Mesendoderm (in vitro differentiated cells): Measurements from ENCODE around the gene GSG1L.

Experiments
- DNase-seq: peaks from one replicate; pipeline ENCODE4 v3.0.0; 2013
- H2AK5ac ChIP-seq: 2 replicates; pipeline ENCODE4 v1.6.1; 2013; ENCODE audit warnings: low read length, inconsistent platforms
- H2BK120ac ChIP-seq: 2 replicates; pipeline ENCODE4 v1.6.1; 2013; ENCODE audit warnings: low read depth, mild to moderate bottlenecking, low read length, moderate library complexity, mixed read lengths
- H2BK15ac ChIP-seq: replicated peaks from 2 replicates; pipeline ENCODE4 v1.6.1; 2013; ENCODE audit warnings: low read depth, mild to moderate bottlenecking, moderate library complexity
- H2BK5ac ChIP-seq: 2 replicates; pipeline ENCODE4 v1.6.1; 2013; ENCODE audit warnings: low read length, inconsistent platforms
- H3K18ac ChIP-seq: 2 replicates; pipeline ENCODE4 v1.6.1; 2013; ENCODE audit warnings: mild to moderate bottlenecking, low read length, mixed read lengths
- H3K23ac ChIP-seq: one replicate; pipeline ENCODE4 v1.6.1; 2013; ENCODE audit warnings: low read length
- H3K27ac ChIP-seq: 2 replicates; pipeline ENCODE4 v1.5.1; 2013; ENCODE audit warnings: low read depth, mild to moderate bottlenecking, inconsistent platforms, low read length, moderate library complexity
- H3K27me3 ChIP-seq: 2 replicates; pipeline ENCODE4 v1.6.1; 2013; ENCODE audit warnings: low read length, control low read depth, mild to moderate bottlenecking, inconsistent platforms; ENCODE audit not compliant: insufficient read depth, poor library complexity
- H3K36me3 ChIP-seq: 2 replicates; pipeline ENCODE4 v1.6.1; 2013; ENCODE audit warnings: low read length, inconsistent platforms; ENCODE audit not compliant: control insufficient read depth, insufficient read depth
- H3K4ac ChIP-seq: one replicate; pipeline ENCODE4 v1.6.1; 2013; ENCODE audit warnings: low read depth, mild to moderate bottlenecking, low read length, moderate library complexity
- H3K4me1 ChIP-seq: 2 replicates; pipeline ENCODE4 v1.6.1; 2013; ENCODE audit warnings: low read depth, low read length, inconsistent platforms; ENCODE audit not compliant: control insufficient read depth
- H3K4me2 ChIP-seq: 2 replicates; pipeline ENCODE4 v1.6.1; 2013; ENCODE audit warnings: low read length
- H3K4me3 ChIP-seq: 2 replicates; pipeline ENCODE4 v1.5.1; 2013; ENCODE audit warnings: mild to moderate bottlenecking, low read length
- H3K56ac ChIP-seq: one replicate; pipeline ENCODE4 v1.6.1; 2013; ENCODE audit warnings: low read length
- H3K79me1 ChIP-seq: 2 replicates; pipeline ENCODE4 v1.6.1; 2013; ENCODE audit warnings: low read length, inconsistent platforms
- H3K79me2 ChIP-seq: 2 replicates; pipeline ENCODE4 v1.6.1; 2013; ENCODE audit warnings: mild to moderate bottlenecking, low read length; ENCODE audit not compliant: control insufficient read depth, insufficient read depth
- H3K9ac ChIP-seq: 2 replicates; pipeline ENCODE4 v1.6.1; 2013; ENCODE audit warnings: low read length, inconsistent platforms
- H4K5ac ChIP-seq: one replicate; pipeline ENCODE4 v1.6.1; 2013; ENCODE audit warnings: low read length
- H4K8ac ChIP-seq: one replicate; pipeline ENCODE4 v1.6.1; 2013; ENCODE audit warnings: low read depth, mild to moderate bottlenecking, control low read depth, low read length, moderate library complexity
- WGBS: extraction: QIAGEN DNeasy Blood & Tissue Kit; methylation state at CpG from one replicate; pipeline ENCODE4 v1.1.7; 2013; ENCODE audit warnings: low lambda C conversion rate, missing lambda C conversion rate; ENCODE audit not compliant: insufficient coverage; ENCODE audit errors: extremely low coverage; 5-methylcytosine and 5-hydroxymethylcytosine counted together

The GSG1L gene

GRCh38 chr16:28085389-28086171 lies 22.1 kb upstream of the GSG1L start:
- Histone ChIP-seq H3K56ac (no peak overlapping the region), H3K27ac (no peak overlapping the region), H4K5ac (no peak overlapping the region), H3K4me3 (no peak overlapping the region), H3K18ac (no peak overlapping the region), H2BK120ac (no peak overlapping the region), H3K79me2 (no peaks in the 10 kb centered on the region), H3K4ac (no peak overlapping the region), H2AK5ac (no peak overlapping the region), H3K36me3 (no peaks in the 10 kb centered on the region), H2BK15ac (no peak overlapping the region), H3K23ac (no peak overlapping the region), H4K8ac (no peak overlapping the region), H3K9ac (no peak overlapping the region), H3K4me1 (no peaks in the 10 kb centered on the region), H3K79me1 (no peaks in the 10 kb centered on the region), H2BK5ac (no peak overlapping the region), H3K27me3 (no peaks in the 10 kb centered on the region), H3K4me2 (no peak overlapping the region)
- no peak for DNase-seq
- no CpG with 5 or more reads among the region's 12 CpGs for WGBS

DNA sequence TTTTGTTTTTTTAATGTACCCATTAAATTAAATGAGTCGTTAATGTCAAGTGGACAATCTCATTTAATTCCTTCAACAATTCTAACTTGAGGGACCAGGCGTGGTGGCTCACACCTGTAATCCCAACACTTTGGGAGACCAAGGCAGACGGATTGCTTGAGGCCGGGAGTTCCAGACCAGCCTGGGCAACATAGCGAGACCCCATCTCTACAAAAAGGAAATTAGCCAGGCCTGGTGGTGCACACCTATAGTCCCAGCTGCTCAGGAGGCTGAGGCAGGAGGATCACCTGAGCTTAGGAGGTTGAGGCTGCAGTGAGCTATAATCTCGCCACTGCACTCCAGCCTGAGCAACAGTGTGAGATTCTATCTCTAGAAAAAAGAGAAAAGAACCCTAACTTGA lies 20.7 kb upstream of the GSG1L start:
- Histone ChIP-seq H3K27ac (no peak overlapping the region), H3K27me3 (no peaks in the 10 kb centered on the region), H3K9ac (no peak overlapping the region), H3K79me1 (no peaks in the 10 kb centered on the region), H3K23ac (no peak overlapping the region), H3K79me2 (no peaks in the 10 kb centered on the region), H3K36me3 (no peaks in the 10 kb centered on the region), H3K18ac (no peak overlapping the region), H3K56ac (no peak overlapping the region), H3K4me2 (no peak overlapping the region), H4K8ac (no peak overlapping the region), H2AK5ac (no peak overlapping the region), H3K4me3 (no peak overlapping the region), H2BK120ac (no peak overlapping the region), H4K5ac (no peak overlapping the region), H2BK15ac (no peak overlapping the region), H3K4ac (no peak overlapping the region), H3K4me1 (no peaks in the 10 kb centered on the region), H2BK5ac (no peak overlapping the region)
- no peak for DNase-seq
- WGBS = no CpG with 5 or more reads among the region's 6 CpGs

DNA sequence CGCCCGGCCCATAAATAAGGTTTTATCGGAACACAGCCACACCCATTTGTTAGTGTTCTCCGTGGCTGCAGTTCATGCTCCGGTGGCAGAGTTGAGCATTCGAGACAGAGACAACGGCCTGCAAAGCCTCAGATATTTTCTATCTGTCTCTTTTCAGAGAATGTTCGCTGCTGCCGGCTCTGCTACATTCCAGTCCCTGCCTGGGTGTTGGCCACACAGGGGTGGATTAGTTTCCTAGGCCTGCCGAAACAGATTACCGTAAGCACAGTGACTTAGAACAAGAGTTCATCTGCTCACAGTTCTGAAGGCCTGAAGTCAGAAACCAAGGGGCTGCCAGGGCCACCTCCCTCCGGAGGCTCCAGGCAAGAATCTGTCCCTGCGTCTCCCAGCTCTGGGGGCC lies 19.1 kb upstream of the GSG1L start:
- H3K18ac ChIP-seq = no peak overlapping the region
- H3K56ac ChIP-seq = no peak overlapping the region
- H3K36me3 ChIP-seq = no peaks in the 10 kb centered on the region
- no peaks in the 10 kb centered on the region for H3K4me1 ChIP-seq
- no peak overlapping the region for H2BK15ac ChIP-seq
- H3K27ac ChIP-seq = no peak overlapping the region
- DNase-seq = no peak
- H3K9ac ChIP-seq = no peak overlapping the region
- no peaks in the 10 kb centered on the region for H3K27me3 ChIP-seq
- H2BK120ac ChIP-seq = no peak overlapping the region
- H4K5ac ChIP-seq = no peak overlapping the region
- no peak overlapping the region for H4K8ac ChIP-seq
- H2BK5ac ChIP-seq = no peak overlapping the region
- no peak overlapping the region for H3K4ac ChIP-seq
- H3K4me3 ChIP-seq = no peak overlapping the region
- WGBS = no CpG with 5 or more reads among the region's 13 CpGs
- no peak overlapping the region for H2AK5ac ChIP-seq
- no peak overlapping the region for H3K23ac ChIP-seq
- no peaks in the 10 kb centered on the region for H3K79me2 ChIP-seq
- no peak overlapping the region for H3K4me2 ChIP-seq
- H3K79me1 ChIP-seq = no peaks in the 10 kb centered on the region

DNA sequence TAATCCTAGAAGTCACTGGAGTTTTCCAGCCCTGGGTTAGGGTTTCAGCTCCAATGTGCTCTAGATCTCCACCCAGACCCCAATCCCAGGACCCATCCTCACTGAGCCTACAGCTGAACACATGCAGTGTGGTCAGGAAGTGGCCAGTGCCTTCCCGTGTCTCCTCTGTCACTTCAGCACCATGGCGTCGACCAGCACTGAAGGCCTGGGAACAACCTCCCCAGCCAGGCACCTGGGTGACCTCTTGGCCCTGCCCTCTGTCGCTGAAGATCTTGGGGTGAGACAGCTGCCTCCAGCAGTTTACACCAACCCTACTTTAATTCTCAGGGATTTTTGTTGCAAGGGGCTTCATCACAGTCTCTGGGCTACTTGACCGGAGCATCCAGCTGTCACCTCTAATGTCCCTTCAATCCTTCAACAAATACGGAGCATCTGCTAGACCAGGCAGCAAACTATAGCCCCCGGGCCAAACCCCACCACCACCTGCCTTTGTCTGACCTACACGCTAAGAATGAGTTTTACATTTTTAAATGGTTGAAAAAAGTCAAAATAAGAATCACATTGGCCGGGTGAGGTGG lies 18.0 kb upstream of the GSG1L start:
- H3K79me2 ChIP-seq = no peaks in the 10 kb centered on the region
- no peak overlapping the region for H3K4me3 ChIP-seq
- no peak for DNase-seq
- no peak overlapping the region for H3K18ac ChIP-seq
- no peaks in the 10 kb centered on the region for H3K4me1 ChIP-seq
- no peak overlapping the region for H3K4me2 ChIP-seq
- H3K4ac ChIP-seq = no peak overlapping the region
- no peak overlapping the region for H4K5ac ChIP-seq
- H2BK5ac ChIP-seq = no peak overlapping the region
- no peak overlapping the region for H4K8ac ChIP-seq
- H3K23ac ChIP-seq = no peak overlapping the region
- no peaks in the 10 kb centered on the region for H3K27me3 ChIP-seq
- H3K9ac ChIP-seq = no peak overlapping the region
- no peak overlapping the region for H2BK15ac ChIP-seq
- no peaks in the 10 kb centered on the region for H3K36me3 ChIP-seq
- no peak overlapping the region for H2AK5ac ChIP-seq
- no peak overlapping the region for H3K27ac ChIP-seq
- H2BK120ac ChIP-seq = no peak overlapping the region
- no peaks in the 10 kb centered on the region for H3K79me1 ChIP-seq
- no CpG with 5 or more reads among the region's 9 CpGs for WGBS
- H3K56ac ChIP-seq = no peak overlapping the region

DNA sequence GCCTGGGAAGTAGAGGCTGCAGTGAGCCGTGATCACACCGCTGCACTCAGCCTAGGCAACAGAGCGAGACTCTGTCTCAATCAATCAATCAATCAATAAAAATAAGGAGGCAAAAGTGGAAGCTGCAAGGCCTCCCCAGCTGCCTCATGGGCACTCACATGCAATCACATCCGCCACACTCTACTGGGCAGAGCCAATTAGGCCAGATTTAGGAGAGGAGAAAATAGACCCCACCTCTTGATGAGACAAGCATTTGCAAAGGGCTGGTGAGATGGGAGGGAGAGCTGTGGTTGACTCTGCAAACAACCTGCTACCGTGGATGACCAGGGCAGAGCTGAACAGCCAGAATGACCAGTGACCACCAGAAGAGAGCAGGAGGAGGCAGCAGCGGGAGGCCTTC lies 14.7 kb upstream of the GSG1L start:
- Histone ChIP-seq H3K79me2 (no peaks in the 10 kb centered on the region), H3K4me2 (no peak overlapping the region), H3K4ac (no peak overlapping the region), H3K36me3 (no peaks in the 10 kb centered on the region), H3K4me3 (no peak overlapping the region), H2AK5ac (no peak overlapping the region), H3K27me3 (no peaks in the 10 kb centered on the region), H3K9ac (no peak overlapping the region), H3K27ac (no peak overlapping the region), H3K56ac (no peak overlapping the region), H4K8ac (no peak overlapping the region), H3K4me1 (no peaks in the 10 kb centered on the region), H3K79me1 (no peaks in the 10 kb centered on the region), H4K5ac (no peak overlapping the region), H2BK5ac (no peak overlapping the region), H3K23ac (no peak overlapping the region), H2BK120ac (no peak overlapping the region), H3K18ac (no peak overlapping the region), H2BK15ac (no peak overlapping the region)
- WGBS = no CpG with 5 or more reads among the region's 6 CpGs
- no peak for DNase-seq

DNA sequence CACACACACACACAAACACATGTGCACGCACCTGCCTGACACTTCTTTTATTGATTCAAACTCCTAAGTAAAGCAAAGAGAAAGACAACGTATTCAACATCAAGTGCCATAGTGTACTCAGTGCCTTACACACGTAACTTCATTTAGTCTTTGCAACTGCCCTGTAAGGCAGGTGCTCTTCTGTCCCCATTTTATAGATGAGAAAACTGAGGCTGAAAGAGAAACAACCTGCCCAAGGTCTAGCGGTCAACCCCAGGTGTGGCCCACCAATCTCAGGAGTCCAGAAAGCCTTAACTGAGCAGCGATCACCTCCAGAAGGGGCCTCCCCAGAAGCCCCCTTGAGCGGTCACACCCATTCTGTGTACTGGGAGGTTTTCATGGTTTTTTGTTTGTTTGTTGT lies 10.3 kb upstream of the GSG1L start:
- Histone ChIP-seq H3K9ac (no peak overlapping the region), H3K79me1 (no peaks in the 10 kb centered on the region), H4K5ac (no peak overlapping the region), H3K4ac (no peak overlapping the region), H3K79me2 (no peaks in the 10 kb centered on the region), H3K27ac (no peak overlapping the region), H3K4me2 (no peak overlapping the region), H2AK5ac (no peak overlapping the region), H2BK120ac (no peak overlapping the region), H4K8ac (no peak overlapping the region), H2BK15ac (no peak overlapping the region), H3K18ac (no peak overlapping the region), H3K36me3 (no peaks in the 10 kb centered on the region), H2BK5ac (no peak overlapping the region), H3K27me3 (no peaks in the 10 kb centered on the region), H3K56ac (no peak overlapping the region), H3K4me3 (no peak overlapping the region), H3K4me1 (no peaks in the 10 kb centered on the region), H3K23ac (no peak overlapping the region)
- no peak for DNase-seq
- WGBS = no CpG with 5 or more reads among the region's 6 CpGs
